ENCODE data around the gene ICOSLG. TPM values are rescaled to one million over a fixed set of nuclear protein-coding genes. Genes with fewer than 3 reads are reported as not detected.
"Not testable (repeated sequence)": the region's sequence is repeated elsewhere in the genome, so short reads cannot be mapped to it uniquely, and the experiment has no call there.

Gene ICOSLG
- polyA plus RNA-seq, 3 donors, result 0.47 to 9.0 (median 1.3) TPM

GRCh38 chr21:44202590-44203299 is 38.0 kb downstream of the ICOSLG start:
- H3K9me3 Mint-ChIP-seq; H3K4me3 Mint-ChIP-seq; H3K9me3 ChIP-seq (replicated peaks in 1 of 2; ENCODE audit: control insufficient read depth in 1 of 2, insufficient read depth in 1 of 2, low read length in 2 of 2); H3K4me2 ChIP-seq (replicated peaks; ENCODE audit: extremely low read depth, low read length, poor library complexity, severe bottlenecking); H3K4me1 Mint-ChIP-seq; H3K27me3 ChIP-seq (ENCODE audit: control insufficient read depth in 2 of 2, insufficient read depth in 2 of 2, low read length in 2 of 2); H2AFZ ChIP-seq (ENCODE audit: insufficient read depth, low read depth, low read length, poor library complexity, severe bottlenecking); H3K9ac ChIP-seq (ENCODE audit: insufficient read depth, low read length, poor library complexity, severe bottlenecking); H3K27ac ChIP-seq (ENCODE audit: low read depth in 1 of 2, low read length in 2 of 2); H3K27me3 Mint-ChIP-seq (ENCODE audit: low read depth in 3 of 3); H3K36me3 Mint-ChIP-seq; H3K4me1 ChIP-seq (ENCODE audit: control insufficient read depth in 1 of 2, insufficient read depth in 2 of 2, low read length in 2 of 2); H4K20me1 ChIP-seq (ENCODE audit: insufficient read depth, low read length); H3K36me3 ChIP-seq (replicated peaks in 1 of 2; ENCODE audit: control insufficient read depth in 1 of 2, insufficient read depth in 2 of 2, low read length in 2 of 2); H3K4me3 ChIP-seq (replicated peaks in 1 of 3; ENCODE audit: low read depth in 2 of 3, low read length in 3 of 3); DNase-seq; H3K27ac Mint-ChIP-seq; H3K79me2 ChIP-seq (ENCODE audit: insufficient read depth, low read length); intact Hi-C loops (cut with micrococcal nuclease): not testable (repeated sequence)
- WGBS (ENCODE audit: insufficient coverage), result no CpG with 5 or more reads among the region's 30 CpGs

- H3K4me3 ChIP-seq (replicated peaks in 1 of 3; ENCODE audit: low read depth in 2 of 3, low read length in 3 of 3); H2AFZ ChIP-seq (ENCODE audit: insufficient read depth, low read depth, low read length, poor library complexity, severe bottlenecking); DNase-seq; H3K27me3 ChIP-seq (ENCODE audit: control insufficient read depth in 2 of 2, insufficient read depth in 2 of 2, low read length in 2 of 2); H3K9me3 ChIP-seq (replicated peaks in 1 of 2; ENCODE audit: control insufficient read depth in 1 of 2, insufficient read depth in 1 of 2, low read length in 2 of 2); H3K9me3 Mint-ChIP-seq; H3K4me2 ChIP-seq (replicated peaks; ENCODE audit: extremely low read depth, low read length, poor library complexity, severe bottlenecking); H3K27ac ChIP-seq (ENCODE audit: low read depth in 1 of 2, low read length in 2 of 2); H3K4me3 Mint-ChIP-seq; H3K79me2 ChIP-seq (ENCODE audit: insufficient read depth, low read length); H3K9ac ChIP-seq (ENCODE audit: insufficient read depth, low read length, poor library complexity, severe bottlenecking); H3K36me3 Mint-ChIP-seq; H4K20me1 ChIP-seq (ENCODE audit: insufficient read depth, low read length); H3K4me1 Mint-ChIP-seq; intact Hi-C loops (cut with micrococcal nuclease); H3K27ac Mint-ChIP-seq; H3K27me3 Mint-ChIP-seq (ENCODE audit: low read depth in 3 of 3); H3K36me3 ChIP-seq (replicated peaks in 1 of 2; ENCODE audit: control insufficient read depth in 1 of 2, insufficient read depth in 2 of 2, low read length in 2 of 2): not testable (repeated sequence)
- 100% methylated on average over 5 of the region's 11 CpGs for WGBS (ENCODE audit: insufficient coverage)
- peaks cover 0 to 10% of the 10 kb centered on the region in 2 donors for H3K4me1 ChIP-seq (ENCODE audit: control insufficient read depth in 1 of 2, insufficient read depth in 2 of 2, low read length in 2 of 2)
These were observed 40.7 kb downstream of the ICOSLG start for GRCh38 chr21:44199997-44200396.

- Mint-ChIP-seq H3K27me3 (ENCODE audit: low read depth in 3 of 3) (no peaks in the 10 kb centered on the region), H3K4me3 (no peak overlapping the region), H3K9me3 (peaks cover 0 to 2% (median 0%) of the 10 kb centered on the region in 7 donors), H3K27ac (no peak overlapping the region), H3K4me1 (no peaks in the 10 kb centered on the region), H3K36me3 (no peaks in the 10 kb centered on the region)
- Histone ChIP-seq H3K4me2 (replicated peaks; ENCODE audit: extremely low read depth, low read length, poor library complexity, severe bottlenecking) (no peak overlapping the region), H3K27ac (ENCODE audit: low read depth in 1 of 2, low read length in 2 of 2) (no peak overlapping the region), H3K36me3 (replicated peaks in 1 of 2; ENCODE audit: control insufficient read depth in 1 of 2, insufficient read depth in 2 of 2, low read length in 2 of 2) (no peaks in the 10 kb centered on the region), H3K9ac (ENCODE audit: insufficient read depth, low read length, poor library complexity, severe bottlenecking) (no peak overlapping the region), H3K9me3 (replicated peaks in 1 of 2; ENCODE audit: control insufficient read depth in 1 of 2, insufficient read depth in 1 of 2, low read length in 2 of 2) (no peaks in the 10 kb centered on the region), H3K4me3 (replicated peaks in 1 of 3; ENCODE audit: low read depth in 2 of 3, low read length in 3 of 3) (no peak overlapping the region), H4K20me1 (ENCODE audit: insufficient read depth, low read length) (no peaks in the 10 kb centered on the region), H3K4me1 (ENCODE audit: control insufficient read depth in 1 of 2, insufficient read depth in 2 of 2, low read length in 2 of 2) (peaks cover 0 to 10% of the 10 kb centered on the region in 2 donors), H2AFZ (ENCODE audit: insufficient read depth, low read depth, low read length, poor library complexity, severe bottlenecking) (no peak overlapping the region), H3K79me2 (ENCODE audit: insufficient read depth, low read length) (no peaks in the 10 kb centered on the region), H3K27me3 (ENCODE audit: control insufficient read depth in 2 of 2, insufficient read depth in 2 of 2, low read length in 2 of 2) (no peaks in the 10 kb centered on the region)
- no peak for DNase-seq
- TF ChIP-seq CTCF (IDR thresholded peaks at IDR 0.05), result no peak
- WGBS (ENCODE audit: insufficient coverage), result 97% methylated on average over 4 of the region's 15 CpGs
- intact Hi-C loops (cut with micrococcal nuclease), result no loop called here
These were observed 41.3 kb downstream of the ICOSLG start for GRCh38 chr21:44199448-44199847.

GRCh38 chr21:44197156-44197516 is 43.6 kb downstream of the ICOSLG start:
- H3K4me1 Mint-ChIP-seq; H3K36me3 ChIP-seq (replicated peaks in 1 of 2; ENCODE audit: control insufficient read depth in 1 of 2, insufficient read depth in 2 of 2, low read length in 2 of 2); DNase-seq; H3K4me3 Mint-ChIP-seq; intact Hi-C loops (cut with micrococcal nuclease); H3K79me2 ChIP-seq (ENCODE audit: insufficient read depth, low read length); H3K27me3 ChIP-seq (ENCODE audit: control insufficient read depth in 2 of 2, insufficient read depth in 2 of 2, low read length in 2 of 2); H3K9me3 ChIP-seq (replicated peaks in 1 of 2; ENCODE audit: control insufficient read depth in 1 of 2, insufficient read depth in 1 of 2, low read length in 2 of 2); H4K20me1 ChIP-seq (ENCODE audit: insufficient read depth, low read length); H3K9me3 Mint-ChIP-seq; H3K9ac ChIP-seq (ENCODE audit: insufficient read depth, low read length, poor library complexity, severe bottlenecking); H2AFZ ChIP-seq (ENCODE audit: insufficient read depth, low read depth, low read length, poor library complexity, severe bottlenecking); H3K4me3 ChIP-seq (replicated peaks in 1 of 3; ENCODE audit: low read depth in 2 of 3, low read length in 3 of 3); H3K4me2 ChIP-seq (replicated peaks; ENCODE audit: extremely low read depth, low read length, poor library complexity, severe bottlenecking); H3K27ac ChIP-seq (ENCODE audit: low read depth in 1 of 2, low read length in 2 of 2); H3K36me3 Mint-ChIP-seq; H3K27me3 Mint-ChIP-seq (ENCODE audit: low read depth in 3 of 3); H3K27ac Mint-ChIP-seq: not testable (repeated sequence)
- WGBS (ENCODE audit: insufficient coverage), result no CpG with 5 or more reads among the region's 21 CpGs
- peaks cover 0 to 10% of the 10 kb centered on the region in 2 donors for H3K4me1 ChIP-seq (ENCODE audit: control insufficient read depth in 1 of 2, insufficient read depth in 2 of 2, low read length in 2 of 2)

Data from CD14-positive monocyte (primary cell).